Parathyroid adenoma (tissue), 2 donors: ENCODE measurements around the gene KLF16.

Source experiments
- H2AFZ ChIP-seq: fragments of 300-600 bp; sonication (generic); one replicate; pipeline ENCODE4 v1.7.0; 2017; ENCODE audit warnings: antibody characterized with exemption, mild to moderate bottlenecking
- H3K27ac ChIP-seq: fragments of 300-600 bp; sonication (generic); one replicate; pipeline ENCODE4 v1.7.0; 2017
- H3K27me3 ChIP-seq: fragments of 300-600 bp; sonication (generic); one replicate; pipeline ENCODE4 v1.7.0; 2017; ENCODE audit warnings: low read length; ENCODE audit not compliant: control insufficient read depth, insufficient read depth
- H3K36me3 ChIP-seq: fragments of 300-600 bp; sonication (generic); one replicate; pipeline ENCODE4 v1.7.0; 2017; ENCODE audit warnings: low read length; ENCODE audit not compliant: control insufficient read depth, insufficient read depth
- H3K4me1 ChIP-seq: fragments of 300-600 bp; sonication (generic); one replicate; pipeline ENCODE4 v1.7.0; 2017; ENCODE audit warnings: control low read depth
- H3K4me2 ChIP-seq: fragments of 300-600 bp; sonication (generic); one replicate; pipeline ENCODE4 v1.7.0; 2017; ENCODE audit warnings: low read length
- H3K4me3 ChIP-seq: fragments of 300-600 bp; sonication (generic); one replicate; pipeline ENCODE4 v1.7.0; 2017; ENCODE audit warnings: low read depth, low read length
- H3K79me2 ChIP-seq: fragments of 300-600 bp; sonication (generic); one replicate; pipeline ENCODE4 v1.7.0; 2017; ENCODE audit warnings: control low read depth
- H3K9ac ChIP-seq: fragments of 300-600 bp; sonication (generic); one replicate; pipeline ENCODE4 v1.7.0; 2017; ENCODE audit warnings: mild to moderate bottlenecking
- H3K9me3 ChIP-seq: fragments of 300-600 bp; sonication (generic); one replicate; pipeline ENCODE4 v1.7.0; 2017; ENCODE audit warnings: low read length; ENCODE audit not compliant: control insufficient read depth
- TF ChIP-seq, protein P1 (sequence below): fragments of 300-600 bp; sonication (generic); IDR thresholded peaks from one replicate; pipeline ENCODE4 v1.7.0; 2017; ENCODE audit warnings: antibody characterized with exemption, mild to moderate bottlenecking
- donor health status: primary hyperparathyroidism.

KLF16 gene

GRCh38 chr19:1812426-1813191 is 50.8 kb downstream of the KLF16 start:
- Histone ChIP-seq H3K27me3 (no peaks in the 10 kb centered on the region), H3K79me2 (no peaks in the 10 kb centered on the region), H3K36me3 (no peaks in the 10 kb centered on the region), H3K4me1 (peaks cover 4% of the 10 kb centered on the region), H3K9me3 (no peaks in the 10 kb centered on the region), H3K27ac (no peak overlapping the region), H3K4me2 (peak overlapping the region; percentile 96), H3K9ac (no peak overlapping the region), H3K4me3 (peak overlapping the region; percentile 67), H2AFZ (peak overlapping the region; percentile 91)
- TF ChIP-seq, protein P1, sequence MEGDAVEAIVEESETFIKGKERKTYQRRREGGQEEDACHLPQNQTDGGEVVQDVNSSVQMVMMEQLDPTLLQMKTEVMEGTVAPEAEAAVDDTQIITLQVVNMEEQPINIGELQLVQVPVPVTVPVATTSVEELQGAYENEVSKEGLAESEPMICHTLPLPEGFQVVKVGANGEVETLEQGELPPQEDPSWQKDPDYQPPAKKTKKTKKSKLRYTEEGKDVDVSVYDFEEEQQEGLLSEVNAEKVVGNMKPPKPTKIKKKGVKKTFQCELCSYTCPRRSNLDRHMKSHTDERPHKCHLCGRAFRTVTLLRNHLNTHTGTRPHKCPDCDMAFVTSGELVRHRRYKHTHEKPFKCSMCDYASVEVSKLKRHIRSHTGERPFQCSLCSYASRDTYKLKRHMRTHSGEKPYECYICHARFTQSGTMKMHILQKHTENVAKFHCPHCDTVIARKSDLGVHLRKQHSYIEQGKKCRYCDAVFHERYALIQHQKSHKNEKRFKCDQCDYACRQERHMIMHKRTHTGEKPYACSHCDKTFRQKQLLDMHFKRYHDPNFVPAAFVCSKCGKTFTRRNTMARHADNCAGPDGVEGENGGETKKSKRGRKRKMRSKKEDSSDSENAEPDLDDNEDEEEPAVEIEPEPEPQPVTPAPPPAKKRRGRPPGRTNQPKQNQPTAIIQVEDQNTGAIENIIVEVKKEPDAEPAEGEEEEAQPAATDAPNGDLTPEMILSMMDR = peak; percentile 32

DNA sequence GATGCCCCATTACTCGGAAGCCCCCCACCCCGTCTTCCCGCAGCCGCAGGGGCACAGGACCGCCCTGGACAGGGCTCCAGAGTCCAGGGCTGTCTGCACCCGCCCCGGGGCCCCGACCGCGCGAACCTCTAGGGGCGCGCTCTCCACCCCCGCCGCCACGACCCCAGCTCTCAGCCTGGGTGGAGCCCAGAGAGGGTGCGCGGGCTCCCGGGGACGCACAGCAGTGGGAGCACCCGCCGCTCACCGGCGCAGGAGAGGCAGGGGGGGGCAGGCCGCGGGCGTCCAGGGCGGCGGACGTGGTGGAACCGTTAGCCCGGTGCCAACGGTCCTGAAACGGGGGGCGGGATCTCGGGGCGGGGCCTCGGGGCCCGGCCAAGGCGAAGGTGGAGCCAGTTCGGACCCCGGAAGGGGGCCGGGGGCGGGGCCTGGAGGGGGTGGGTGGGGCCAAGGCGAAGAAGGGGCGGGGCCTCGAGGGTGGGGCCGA is 51.4 kb downstream of the KLF16 start, which contains the start of gene ATP8B3:
ATP8B3 (minus strand) TSS at position 335 of the 484 bp plus-strand sequence. CDS start 540 bp downstream, outside the sequence.
- H3K9ac ChIP-seq = no peak within 1 kb of the TSS
- no peak within 1 kb of the TSS for H3K27ac ChIP-seq
- H3K4me1 ChIP-seq = peaks cover 4% of the 10 kb centered on the region
- no peaks in the 10 kb centered on the region for H3K36me3 ChIP-seq
- TF ChIP-seq, protein P1 = no peak
- H2AFZ ChIP-seq = peak within 1 kb of the TSS; percentile 91
- peak within 1 kb of the TSS; percentile 96 for H3K4me2 ChIP-seq
- no peaks in the 10 kb centered on the region for H3K79me2 ChIP-seq
- no peaks in the 10 kb centered on the region for H3K9me3 ChIP-seq
- H3K27me3 ChIP-seq = no peaks in the 10 kb centered on the region
- H3K4me3 ChIP-seq = peak within 1 kb of the TSS; percentile 67

DNA sequence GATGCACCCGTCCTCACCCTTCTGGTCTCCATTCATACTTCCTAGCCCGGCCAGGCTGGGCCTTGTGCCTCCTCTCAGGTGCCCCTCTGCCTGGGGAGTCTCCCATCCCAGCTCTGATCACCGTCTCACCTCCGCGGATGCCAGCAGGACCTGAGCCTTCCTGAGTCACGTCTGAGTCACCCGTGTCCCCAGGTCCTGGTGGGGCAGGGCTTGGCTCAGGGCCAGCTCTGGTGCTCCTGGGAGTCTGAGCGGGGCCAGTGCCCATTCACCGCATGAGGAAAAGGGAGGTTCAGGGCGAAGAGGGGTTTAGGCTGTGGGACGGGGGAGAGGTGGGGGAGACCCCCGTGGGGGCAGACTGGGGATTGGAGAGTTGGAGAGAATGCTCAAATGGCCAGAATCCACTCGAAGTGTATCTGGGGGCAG is 51.9 kb downstream of the KLF16 start:
- H3K4me2 ChIP-seq = no peak overlapping the region

DNA sequence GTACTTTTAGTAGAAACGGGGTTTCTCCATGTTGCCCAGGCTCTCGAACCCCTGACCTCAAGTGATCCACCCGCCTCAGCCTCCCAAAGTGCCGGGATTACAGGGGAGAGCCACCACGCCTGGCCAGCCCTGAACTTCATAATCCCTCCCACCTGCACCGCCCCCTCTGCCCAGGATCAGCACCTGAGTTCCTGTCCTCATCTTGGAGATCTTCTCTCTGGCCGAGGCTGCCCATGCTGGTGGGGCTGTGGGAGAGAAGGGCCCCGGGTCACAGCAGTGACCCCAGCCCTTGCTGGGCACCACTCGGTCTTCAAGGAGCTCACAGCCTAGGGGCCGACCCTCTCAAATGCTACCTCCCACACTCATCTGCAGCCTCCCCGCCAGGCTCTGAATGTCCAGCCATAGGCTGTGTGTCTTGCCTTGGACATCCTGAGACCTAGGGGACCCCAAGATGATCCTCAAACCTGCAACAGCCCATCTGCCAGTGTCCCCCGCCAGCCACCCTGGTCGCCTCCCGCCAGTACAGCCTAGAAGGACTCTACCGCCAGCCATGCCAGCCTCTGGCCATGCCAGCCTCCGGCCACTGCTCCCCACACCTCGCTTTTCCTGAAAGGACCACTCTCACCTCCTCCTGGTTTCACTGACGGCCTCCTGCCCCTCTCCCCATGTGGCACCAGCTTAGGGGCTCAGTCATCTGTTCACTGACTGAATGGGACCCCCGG is 52.8 kb downstream of the KLF16 start:
- TF ChIP-seq, protein P1 = no peak
- no peaks in the 10 kb centered on the region for H3K79me2 ChIP-seq
- H3K9me3 ChIP-seq = no peaks in the 10 kb centered on the region
- no peaks in the 10 kb centered on the region for H3K36me3 ChIP-seq
- no peak overlapping the region for H2AFZ ChIP-seq
- H3K4me3 ChIP-seq = no peak overlapping the region
- no peaks in the 10 kb centered on the region for H3K27me3 ChIP-seq
- H3K4me1 ChIP-seq = peaks cover 4% of the 10 kb centered on the region
- H3K27ac ChIP-seq = no peak overlapping the region
- no peak overlapping the region for H3K9ac ChIP-seq
- H3K4me2 ChIP-seq = no peak overlapping the region

More for the DNA sequence above, 51.9 kb downstream of the KLF16 start:
- Histone ChIP-seq H3K27ac (no peak overlapping the region), H3K79me2 (no peaks in the 10 kb centered on the region), H3K9me3 (no peaks in the 10 kb centered on the region), H3K27me3 (no peaks in the 10 kb centered on the region), H3K9ac (no peak overlapping the region), H3K36me3 (no peaks in the 10 kb centered on the region), H2AFZ (peak overlapping the region; percentile 38), H3K4me1 (peaks cover 4% of the 10 kb centered on the region), H3K4me3 (no peak overlapping the region)
- TF ChIP-seq, protein P1 = no peak
